HG03045 (cell line): ENCODE measurements around the gene EDN2.

Experiments used
- ATAC-seq: cut with Tn5 transposase; IDR thresholded peaks from one replicate; pipeline ENCODE4 v1.9.1; 2021; ENCODE audit warnings: mild to moderate bottlenecking, moderate library complexity; ENCODE audit not compliant: unreplicated experiment

EDN2 gene

GRCh38 chr1:41518471-41518870 is 34.0 kb upstream of the EDN2 start:
- ATAC-seq: no peak

DNA sequence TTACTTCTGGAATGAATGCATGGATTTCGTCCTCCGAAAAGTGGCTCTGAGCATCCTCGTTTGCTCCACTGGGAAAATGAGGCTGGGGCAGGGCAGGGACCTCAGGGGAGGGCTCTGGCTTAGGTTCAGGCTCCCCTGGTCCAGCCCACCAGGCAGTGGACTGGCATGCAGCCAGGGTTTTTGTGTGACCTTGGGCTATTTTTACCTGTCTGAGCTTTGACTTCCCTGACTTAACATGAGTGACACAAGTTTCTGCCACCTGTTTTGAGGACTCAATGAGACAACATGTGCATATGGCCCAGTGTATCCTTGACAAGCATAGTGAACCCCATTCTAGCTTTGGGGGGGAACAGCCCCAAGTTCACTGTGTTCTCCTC is 32.6 kb upstream of the EDN2 start:
- no peak for ATAC-seq

- peak; percentile 78 for ATAC-seq
These were observed 31.9 kb upstream of the EDN2 start for GRCh38 chr1:41516168-41517061.

- ATAC-seq: no peak
These were observed 31.3 kb upstream of the EDN2 start for GRCh38 chr1:41515778-41516167.

- ATAC-seq: no peak
These were observed 30.7 kb upstream of the EDN2 start for GRCh38 chr1:41515131-41515678.

- no peak for ATAC-seq
These were observed 29.9 kb upstream of the EDN2 start for GRCh38 chr1:41514381-41514780.

DNA sequence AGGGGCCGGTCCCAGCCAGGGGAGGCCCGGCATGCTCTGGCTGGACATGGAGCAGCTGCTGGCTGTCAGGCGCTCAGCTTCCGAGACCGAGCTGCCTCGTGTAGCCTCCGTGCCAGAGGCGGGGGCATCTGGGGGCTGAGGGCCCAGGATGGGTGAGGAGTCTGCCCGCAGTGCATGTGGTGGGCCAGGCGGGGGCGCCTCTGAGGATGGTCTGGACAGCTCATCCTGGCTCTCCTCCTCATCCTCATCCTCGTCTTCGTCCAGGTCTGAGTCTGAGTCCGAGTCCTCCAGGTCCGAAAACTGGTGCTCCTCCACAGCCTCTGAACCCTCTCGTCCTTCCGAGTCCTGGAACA is 28.9 kb upstream of the EDN2 start:
- ATAC-seq: no peak

DNA sequence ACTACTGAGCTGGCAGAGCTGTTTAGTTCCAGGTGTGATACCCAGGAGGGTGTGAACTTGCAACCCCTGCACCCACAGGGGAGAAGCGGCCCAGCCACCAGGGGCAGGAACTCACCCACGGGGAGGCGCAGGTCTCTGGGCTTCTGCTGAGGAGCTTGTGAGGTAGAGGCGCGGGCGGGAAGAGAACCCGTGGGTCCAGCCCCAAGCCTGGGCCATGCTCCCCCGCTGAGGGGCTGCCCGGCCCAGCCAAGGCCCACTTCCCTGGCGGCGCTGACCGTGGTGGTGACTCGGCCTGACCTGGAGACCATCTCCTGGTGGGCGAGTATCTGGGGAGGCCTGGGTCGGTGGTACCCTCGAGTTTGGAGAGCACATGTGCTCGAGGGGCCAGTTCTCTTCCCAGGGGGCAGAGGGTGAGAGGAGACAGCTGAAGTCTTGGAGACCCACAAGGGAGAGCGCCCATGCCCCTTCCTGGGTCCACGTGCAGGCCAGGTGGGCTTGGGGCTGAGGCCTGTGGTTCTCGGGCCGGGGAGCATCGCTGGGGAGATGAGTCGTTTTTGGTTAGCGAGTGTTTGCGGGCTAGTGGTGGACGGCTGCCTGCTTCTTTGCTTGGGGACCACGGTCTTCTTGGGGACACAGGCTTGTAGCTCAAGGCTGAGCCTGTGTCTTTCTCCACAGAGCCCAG is 28.4 kb upstream of the EDN2 start:
- no peak for ATAC-seq

DNA sequence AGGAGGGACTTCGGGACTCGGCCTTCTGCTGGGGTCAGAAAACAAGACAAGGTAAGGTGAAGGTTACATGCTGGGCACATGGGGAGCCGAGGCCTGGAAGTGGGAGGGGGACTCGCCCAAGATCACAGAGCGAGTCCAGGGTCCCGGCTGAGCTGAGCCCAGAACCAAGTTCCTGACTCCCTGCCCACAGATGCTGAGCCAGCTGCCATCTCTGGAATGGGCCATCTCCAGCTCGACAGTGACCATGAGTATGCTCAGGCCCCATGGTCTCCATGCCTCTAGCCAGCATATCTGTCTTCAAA is 26.7 kb upstream of the EDN2 start:
- ATAC-seq: no peak

DNA sequence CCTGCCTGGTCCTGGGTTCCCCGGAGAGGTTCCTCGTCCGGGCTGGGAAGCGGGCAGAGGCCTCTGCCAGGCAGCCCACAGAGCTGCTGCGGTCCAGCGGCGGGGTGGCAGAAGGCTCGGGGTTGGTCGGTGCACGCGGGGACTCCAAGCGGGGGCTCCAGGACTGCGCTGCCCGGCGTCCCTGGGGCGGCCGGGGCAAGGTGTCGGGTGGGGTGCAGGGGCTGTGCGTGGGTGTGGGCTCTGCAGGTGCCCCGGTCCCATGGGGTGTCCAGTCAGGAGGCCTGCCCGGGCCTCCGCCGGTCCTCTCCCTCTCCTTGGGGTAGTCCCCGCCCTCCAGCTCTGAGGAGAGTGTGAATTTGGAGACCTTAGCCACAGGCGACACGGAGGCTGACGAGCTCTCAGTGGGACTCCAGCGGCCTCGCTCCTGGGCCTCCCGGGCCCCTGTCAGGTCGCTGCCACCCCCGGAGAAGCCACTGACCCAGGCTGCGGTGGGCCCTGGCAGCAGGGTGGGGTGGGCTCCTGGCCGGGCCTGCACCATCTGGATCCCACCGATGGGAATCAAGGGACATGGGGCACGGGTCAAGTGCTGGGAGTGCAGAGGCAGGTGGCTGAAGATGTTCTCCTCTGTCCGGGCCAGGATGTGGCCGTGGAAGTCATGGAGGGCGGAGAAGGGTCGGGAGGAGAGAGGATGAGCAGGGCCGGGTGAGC is 26.2 kb upstream of the EDN2 start:
- no peak for ATAC-seq

DNA sequence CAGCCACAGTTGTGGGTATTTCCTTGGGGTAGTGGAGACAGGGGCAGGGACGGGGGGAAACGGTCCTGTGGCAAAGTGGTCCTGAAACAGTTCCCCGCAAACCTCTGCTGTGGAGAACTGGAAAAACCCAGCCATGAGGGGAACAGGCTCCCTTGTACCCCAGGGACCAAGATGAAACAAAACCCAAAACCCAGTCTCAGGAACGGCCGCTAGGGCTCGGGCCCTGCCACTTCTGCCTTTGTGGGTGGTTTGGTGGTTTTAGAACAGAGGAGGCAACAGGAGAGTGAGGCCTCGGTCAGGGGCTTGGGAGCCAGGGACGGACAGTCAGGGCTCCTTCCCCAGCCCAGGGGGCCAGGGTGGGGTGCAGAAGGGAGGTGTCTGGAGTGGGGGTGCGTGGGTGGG is 24.8 kb upstream of the EDN2 start:
- ATAC-seq: no peak

DNA sequence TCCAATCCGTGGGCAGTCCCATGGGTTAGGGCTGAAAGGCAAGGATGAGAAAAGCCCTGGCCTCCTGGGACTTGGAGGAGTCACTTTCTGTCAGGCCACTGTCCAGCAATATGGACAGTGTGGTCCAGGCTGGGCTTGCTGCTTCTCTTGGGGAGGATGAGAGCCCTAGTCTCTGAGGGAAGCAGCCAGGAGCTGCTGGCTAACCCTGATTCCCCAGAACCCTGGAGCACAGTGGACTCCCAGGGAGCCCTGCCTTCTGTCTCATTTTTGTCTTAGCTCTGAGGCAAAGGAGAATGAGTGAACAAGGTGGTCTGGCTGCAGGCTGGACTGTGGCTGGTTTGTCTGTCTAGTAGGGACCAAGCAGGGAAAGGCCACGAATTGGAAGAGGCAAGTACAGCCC is 23.8 kb upstream of the EDN2 start:
- ATAC-seq: no peak

DNA sequence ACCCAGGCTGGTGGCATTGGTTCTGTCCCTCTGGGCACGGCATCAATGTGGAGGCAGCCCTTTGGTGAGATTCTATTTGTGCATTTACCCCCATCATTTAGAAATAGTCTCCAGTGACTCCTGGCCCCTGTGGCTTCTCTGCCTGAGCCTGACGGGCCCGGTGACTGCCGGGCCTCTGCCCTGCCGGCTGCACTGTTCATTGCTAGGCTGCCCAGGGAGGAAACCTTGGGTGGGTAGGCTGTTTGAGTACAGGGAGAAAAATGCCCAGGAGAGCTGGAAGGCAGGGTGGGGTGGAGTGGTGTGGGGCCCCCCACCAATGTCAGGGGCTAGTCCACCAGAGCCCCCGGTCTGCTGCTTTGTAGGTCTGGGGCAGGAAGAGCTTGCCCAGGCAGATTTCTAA is 23.4 kb upstream of the EDN2 start:
- no peak for ATAC-seq

- no peak for ATAC-seq
These were observed 22.7 kb upstream of the EDN2 start for GRCh38 chr1:41507110-41507720.

DNA sequence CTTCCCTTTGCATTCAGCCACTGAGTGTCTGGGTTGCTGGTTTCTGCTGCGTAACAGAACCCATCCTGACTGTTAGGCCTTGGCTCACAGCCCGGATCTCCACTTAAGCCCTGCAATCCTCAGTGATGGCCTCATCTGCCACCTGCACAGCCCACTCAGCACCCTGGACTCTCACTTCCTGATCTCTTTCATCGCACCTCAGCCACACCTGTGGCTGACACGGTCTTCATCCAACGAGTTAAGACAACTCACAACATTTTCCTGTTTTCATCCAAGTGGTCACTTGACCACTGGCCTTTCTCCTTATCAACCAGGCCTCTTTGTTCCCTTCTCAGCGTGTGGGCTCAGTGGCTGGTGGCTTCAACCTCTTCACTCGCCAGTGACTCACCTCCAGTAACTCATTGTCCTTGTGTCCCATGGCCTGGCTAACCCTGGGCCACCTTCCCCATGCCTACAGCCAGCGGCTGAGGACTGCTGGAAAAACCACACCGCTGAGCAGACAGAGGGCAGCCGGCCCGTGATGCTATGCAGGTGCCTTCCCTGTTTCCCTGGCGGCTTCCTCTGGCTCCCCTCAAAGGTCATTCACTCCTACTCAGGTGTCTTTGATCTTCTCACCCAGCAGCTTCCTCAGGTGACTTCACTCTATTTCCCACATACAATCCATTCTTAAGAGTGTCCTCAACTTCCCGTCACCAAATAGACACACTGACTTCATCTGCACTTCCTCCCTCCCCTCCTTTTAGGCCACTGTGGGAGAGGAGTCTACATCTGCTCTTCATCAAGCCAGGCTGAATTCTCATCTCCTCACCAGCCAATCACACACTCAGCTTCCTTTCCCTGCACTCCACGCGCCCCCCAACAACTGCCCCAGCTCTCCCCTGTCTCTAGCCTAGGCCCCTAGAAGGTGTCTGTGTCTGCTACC is 19.9 kb upstream of the EDN2 start:
- ATAC-seq: no peak

- ATAC-seq: no peak
These were observed 19.1 kb upstream of the EDN2 start for GRCh38 chr1:41503538-41504113.

GRCh38 chr1:41502912-41503311 is 18.4 kb upstream of the EDN2 start:
- ATAC-seq: no peak

GRCh38 chr1:41501581-41501980 is 17.1 kb upstream of the EDN2 start:
- ATAC-seq: no peak

DNA sequence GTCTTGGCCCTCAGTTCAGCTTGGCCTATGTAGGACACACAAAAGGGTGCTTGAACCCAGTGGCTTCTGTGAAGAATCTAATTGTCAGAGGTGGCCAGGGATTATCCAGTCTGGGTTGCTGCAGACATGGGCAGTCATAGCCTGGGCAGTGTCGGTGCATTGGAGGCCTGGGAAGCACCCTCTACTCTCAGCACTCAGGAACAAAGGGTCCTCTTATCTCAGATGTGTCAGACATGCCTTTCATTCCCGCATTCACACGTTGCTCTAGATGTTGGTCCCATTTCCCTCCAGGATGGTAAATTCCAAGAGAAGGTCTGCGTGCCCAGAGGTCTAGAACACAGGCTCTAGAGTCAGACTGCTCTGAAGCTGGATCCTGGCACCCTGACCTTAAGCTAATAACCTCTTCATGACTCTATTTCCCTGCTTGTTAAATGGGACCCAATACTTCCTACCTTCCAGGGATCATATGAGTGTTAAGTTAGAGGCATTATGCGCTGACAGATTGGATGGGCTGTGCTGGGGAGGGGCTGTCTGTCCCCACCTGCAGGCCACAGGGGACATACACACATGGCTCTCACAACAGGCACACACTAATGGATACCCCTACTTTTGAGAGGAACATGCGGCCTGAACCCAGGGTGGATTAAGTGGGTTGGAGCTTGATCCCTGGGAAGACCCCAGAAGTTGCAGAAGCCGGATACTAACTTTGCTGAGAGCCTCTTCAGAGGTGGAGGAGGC is 16.5 kb upstream of the EDN2 start:
- no peak for ATAC-seq
